ENCODE data around the gene FBXO17.

Gene FBXO17

GRCh38 chr19:38913958-38914357 is 61.6 kb downstream of the FBXO17 start:
- TF ChIP-seq, protein P1, sequence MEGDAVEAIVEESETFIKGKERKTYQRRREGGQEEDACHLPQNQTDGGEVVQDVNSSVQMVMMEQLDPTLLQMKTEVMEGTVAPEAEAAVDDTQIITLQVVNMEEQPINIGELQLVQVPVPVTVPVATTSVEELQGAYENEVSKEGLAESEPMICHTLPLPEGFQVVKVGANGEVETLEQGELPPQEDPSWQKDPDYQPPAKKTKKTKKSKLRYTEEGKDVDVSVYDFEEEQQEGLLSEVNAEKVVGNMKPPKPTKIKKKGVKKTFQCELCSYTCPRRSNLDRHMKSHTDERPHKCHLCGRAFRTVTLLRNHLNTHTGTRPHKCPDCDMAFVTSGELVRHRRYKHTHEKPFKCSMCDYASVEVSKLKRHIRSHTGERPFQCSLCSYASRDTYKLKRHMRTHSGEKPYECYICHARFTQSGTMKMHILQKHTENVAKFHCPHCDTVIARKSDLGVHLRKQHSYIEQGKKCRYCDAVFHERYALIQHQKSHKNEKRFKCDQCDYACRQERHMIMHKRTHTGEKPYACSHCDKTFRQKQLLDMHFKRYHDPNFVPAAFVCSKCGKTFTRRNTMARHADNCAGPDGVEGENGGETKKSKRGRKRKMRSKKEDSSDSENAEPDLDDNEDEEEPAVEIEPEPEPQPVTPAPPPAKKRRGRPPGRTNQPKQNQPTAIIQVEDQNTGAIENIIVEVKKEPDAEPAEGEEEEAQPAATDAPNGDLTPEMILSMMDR (IDR thresholded peaks at IDR 0.05; ENCODE audit: control insufficient read depth, extremely low read depth, insufficient read depth), result no peak
- no peak overlapping the region for H3K4me3 ChIP-seq (ENCODE audit: low read depth, low read length)
- DNase-seq (ENCODE audit: low read depth), result no peak

DNA sequence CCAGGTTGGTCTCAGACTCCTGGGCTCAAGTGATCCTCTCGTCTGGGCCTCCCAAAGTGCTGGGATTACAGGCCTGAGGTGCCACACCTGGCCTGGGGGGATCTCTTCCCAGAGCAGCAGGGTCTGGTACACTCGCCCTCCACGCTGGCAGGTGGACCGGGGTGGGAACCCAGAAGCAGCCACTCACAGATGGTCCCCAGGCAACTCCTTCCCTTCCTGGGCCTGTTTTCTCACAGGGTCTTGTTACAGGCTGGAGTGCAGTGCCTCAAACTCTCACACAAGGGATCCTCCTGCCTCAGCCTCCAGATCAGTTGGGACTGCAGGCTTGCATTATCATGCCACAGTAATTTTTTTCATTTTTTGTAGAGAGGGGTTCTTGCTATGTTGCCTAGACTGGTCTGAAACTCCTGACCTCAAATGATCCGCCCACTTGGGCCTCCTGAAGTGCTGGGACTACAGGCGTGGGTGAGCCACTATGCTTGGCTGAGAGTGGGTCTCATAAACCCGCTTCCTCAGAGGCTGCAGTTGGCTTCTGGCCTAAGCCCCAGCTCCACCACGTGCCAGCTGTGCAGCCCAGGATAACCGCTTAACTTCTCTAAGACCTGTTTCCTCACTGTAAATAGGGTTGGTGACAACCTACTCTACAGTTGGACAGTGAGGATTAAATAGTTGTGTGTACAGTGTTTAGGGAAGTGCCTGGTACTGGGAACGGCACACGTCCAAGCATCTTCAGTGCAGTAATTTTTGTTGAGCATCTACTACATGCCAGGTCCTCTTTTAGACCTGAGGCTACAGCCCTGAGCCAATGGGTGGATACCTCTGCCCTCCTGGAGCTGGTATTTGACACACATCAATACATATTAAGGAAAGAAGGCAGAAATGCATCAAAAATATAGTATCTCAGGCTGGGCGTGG is 62.7 kb downstream of the FBXO17 start:
- TF ChIP-seq, protein P1 (IDR thresholded peaks at IDR 0.05; ENCODE audit: control insufficient read depth, extremely low read depth, insufficient read depth), result no peak
- H3K4me3 ChIP-seq (ENCODE audit: low read depth, low read length), result no peak overlapping the region
- no peak for DNase-seq (ENCODE audit: low read depth)

DNA sequence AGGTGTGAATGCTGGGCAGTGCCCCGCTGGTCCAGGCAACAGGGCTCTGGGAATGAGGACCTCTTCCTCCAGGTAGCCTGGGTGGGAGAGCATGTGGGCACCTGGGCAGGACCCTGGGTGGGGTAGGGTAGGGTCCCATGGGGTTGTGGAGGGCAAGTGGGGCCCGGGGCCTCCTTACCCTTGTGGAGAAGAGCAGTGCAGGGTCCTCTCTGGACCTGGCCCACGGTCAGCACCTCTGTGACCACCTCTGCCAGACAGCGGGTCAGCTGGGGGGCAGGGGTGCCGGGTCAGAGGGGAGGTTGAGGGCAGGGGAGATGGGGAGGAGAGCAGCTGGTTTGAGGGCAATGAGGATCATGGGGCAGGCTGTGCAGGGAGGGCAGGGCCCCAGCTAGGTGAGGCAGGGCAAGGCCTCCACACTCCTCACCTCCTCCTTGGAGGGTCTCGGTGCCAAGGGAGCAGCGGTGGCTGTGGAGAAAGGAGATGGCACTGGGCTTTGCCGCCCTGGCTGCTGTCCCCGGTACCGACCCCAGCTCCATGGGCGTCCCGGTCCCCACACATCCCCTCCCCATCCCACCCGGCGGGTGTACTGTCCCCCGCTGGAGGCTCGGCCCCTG is 64.0 kb downstream of the FBXO17 start:
- TF ChIP-seq, protein P1 (IDR thresholded peaks at IDR 0.05; ENCODE audit: control insufficient read depth, extremely low read depth, insufficient read depth), result no peak
- H3K4me3 ChIP-seq (ENCODE audit: low read depth, low read length), result no peak overlapping the region
- no peak for DNase-seq (ENCODE audit: low read depth)

DNA sequence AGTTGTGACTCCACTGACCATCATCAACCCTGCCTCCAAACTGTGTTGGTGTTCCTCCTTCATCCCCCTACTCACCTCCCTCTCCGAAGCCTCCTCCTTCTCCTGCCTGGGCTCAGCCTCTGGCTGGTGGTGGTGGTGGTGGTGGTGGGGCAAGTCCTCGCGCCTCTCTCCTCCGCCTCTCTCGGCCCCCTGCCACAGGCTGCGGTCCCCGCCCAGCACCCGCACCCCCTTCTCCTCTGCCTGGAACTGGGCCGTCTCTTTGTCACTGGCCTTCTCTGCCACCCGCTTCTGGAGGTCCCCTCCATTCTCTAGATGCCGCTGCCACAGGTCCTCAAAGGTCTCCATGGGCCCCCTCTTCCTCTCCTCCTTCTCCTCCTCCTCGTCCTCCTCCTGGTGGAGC is 65.1 kb downstream of the FBXO17 start:
- DNase-seq (ENCODE audit: low read depth), result no peak
- TF ChIP-seq, protein P1 (IDR thresholded peaks at IDR 0.05; ENCODE audit: control insufficient read depth, extremely low read depth, insufficient read depth), result no peak
- no peak overlapping the region for H3K4me3 ChIP-seq (ENCODE audit: low read depth, low read length)

GRCh38 chr19:38908911-38909310 is 66.6 kb downstream of the FBXO17 start:
- TF ChIP-seq, protein P1 (IDR thresholded peaks at IDR 0.05; ENCODE audit: control insufficient read depth, extremely low read depth, insufficient read depth), result no peak
- H3K4me3 ChIP-seq (ENCODE audit: low read depth, low read length), result no peak overlapping the region
- DNase-seq (ENCODE audit: low read depth), result no peak

- DNase-seq (ENCODE audit: low read depth), result no peak
- TF ChIP-seq, protein P1 (IDR thresholded peaks at IDR 0.05; ENCODE audit: control insufficient read depth, extremely low read depth, insufficient read depth), result no peak
Measured at GRCh38 chr19:38907670-38908069, 67.9 kb downstream of the FBXO17 start.

More at GRCh38 chr19:38907670-38908069, 67.9 kb downstream of the FBXO17 start:
- H3K4me3 ChIP-seq (ENCODE audit: low read depth, low read length), result no peak overlapping the region

All from LNCaP clone FGC (cell line).